ENCODE measurements around the gene IGLON5.

The IGLON5 gene

GRCh38 chr19:51366389-51367254 lies 55.2 kb downstream of the IGLON5 start:
- DNase-seq = peak; percentile 96

- peak; percentile 43 for DNase-seq
Observed at GRCh38 chr19:51367255-51367564, 55.8 kb downstream of the IGLON5 start.

DNA sequence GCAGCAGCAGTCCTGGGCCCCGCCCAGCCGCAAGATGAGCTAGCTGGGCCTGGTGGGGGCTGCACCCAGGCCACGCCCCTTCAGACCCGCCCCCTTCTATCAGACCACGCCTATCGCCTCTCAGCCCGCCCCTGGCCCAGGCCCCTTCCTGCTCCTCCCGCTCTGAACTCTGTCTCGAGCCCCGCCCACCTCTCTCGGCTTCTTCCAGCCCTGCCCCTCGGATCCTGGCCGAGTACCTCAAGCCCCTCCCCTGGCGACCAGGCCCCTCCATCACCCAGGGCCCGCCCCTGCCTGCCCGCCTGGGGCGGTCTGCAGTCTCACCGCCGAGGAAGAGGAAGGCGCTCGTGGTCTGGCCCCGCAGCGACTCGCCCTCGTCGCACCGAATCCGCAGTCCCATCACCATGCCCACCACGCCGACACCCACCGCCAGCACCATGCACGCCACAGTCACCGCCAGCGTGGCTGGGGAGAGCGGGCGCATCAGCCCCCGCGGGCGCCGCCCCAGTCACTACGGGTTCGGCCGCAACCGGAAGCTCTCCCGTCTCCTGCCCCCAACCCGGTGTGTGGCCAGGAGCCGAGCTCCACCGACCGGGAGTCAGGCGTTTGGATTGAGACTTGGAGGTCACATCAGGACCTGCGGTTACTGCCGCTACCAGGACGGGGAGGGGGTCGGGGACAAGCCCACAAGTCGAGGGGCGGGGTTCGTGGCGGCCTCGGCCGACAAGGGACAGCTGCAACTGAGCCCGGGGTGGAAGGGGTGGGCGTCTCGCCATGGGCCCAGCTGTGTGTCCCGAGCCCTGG lies 56.3 kb downstream of the IGLON5 start:
- peak; percentile 98 for DNase-seq

- peak; percentile 19 for DNase-seq
Observed at GRCh38 chr19:51368366-51369282, 57.2 kb downstream of the IGLON5 start, which contains the start of gene CLDND2. Gene CLDND2, minus strand, starts transcription at chr19:51369003. Its CDS starts 426 bp downstream, at chr19:51368577.

GRCh38 chr19:51370230-51370629 lies 58.8 kb downstream of the IGLON5 start:
- no peak for DNase-seq

DNA sequence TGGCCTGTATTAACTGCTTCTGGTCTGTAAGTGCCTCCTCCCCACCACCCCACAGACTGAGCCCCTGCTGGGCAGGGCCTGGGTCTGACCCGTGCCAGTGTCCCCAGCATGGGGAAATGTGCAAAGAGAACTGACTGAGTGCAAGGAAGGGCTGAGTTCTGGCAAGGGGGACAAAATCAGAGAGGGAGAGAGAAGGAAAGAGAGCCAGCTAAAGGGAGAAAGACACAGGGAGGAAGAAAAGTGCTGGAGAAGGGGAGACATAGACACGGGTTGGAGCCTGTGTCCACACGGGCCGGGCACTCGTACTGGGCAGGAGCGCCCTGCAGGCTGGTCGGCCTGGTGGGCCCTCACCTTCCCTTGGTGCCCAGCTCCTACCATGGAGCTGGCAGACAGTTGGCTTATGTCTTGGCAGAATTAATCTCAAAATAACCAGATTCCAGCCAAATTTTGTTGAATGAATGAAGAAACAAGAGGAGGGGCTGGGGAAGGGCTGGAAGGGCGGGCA lies 59.8 kb downstream of the IGLON5 start:
- no peak for DNase-seq

GRCh38 chr19:51372021-51372648 lies 60.7 kb downstream of the IGLON5 start:
- DNase-seq = no peak

- peak; percentile 86 for DNase-seq
Observed at GRCh38 chr19:51372649-51373504, 61.4 kb downstream of the IGLON5 start, which contains the start of gene NKG7. Gene NKG7, minus strand, starts transcription at chr19:51372654. Its CDS starts 119 bp downstream, at chr19:51372535.

GRCh38 chr19:51375504-51376221 lies 64.2 kb downstream of the IGLON5 start:
- peak; percentile 52 for DNase-seq

- DNase-seq = no peak
Observed at GRCh38 chr19:51377422-51377821, 66.0 kb downstream of the IGLON5 start.

GRCh38 chr19:51380379-51380778 lies 68.9 kb downstream of the IGLON5 start:
- no peak for DNase-seq
